Endodermal cell (in vitro differentiated cells): ENCODE measurements around the gene NOTCH4. TPM values are rescaled to one million over a fixed set of nuclear protein-coding genes. Genes with fewer than 3 reads are reported as not detected.

Experiments
- DNase-seq: peaks from one replicate; pipeline ENCODE4 v3.0.0-alpha.2; 2017
- H3K27ac ChIP-seq: 2 replicates; pipeline ENCODE4 v1.5.1; 2013; ENCODE audit warnings: mild to moderate bottlenecking, low read depth, low read length, moderate library complexity
- H3K27me3 ChIP-seq: 2 replicates; pipeline ENCODE4 v1.6.1; 2013; ENCODE audit warnings: mild to moderate bottlenecking, low read length, moderate library complexity; ENCODE audit not compliant: insufficient read depth, control insufficient read depth, poor library complexity, severe bottlenecking
- H3K36me3 ChIP-seq: 2 replicates; pipeline ENCODE4 v1.7.0; 2013; ENCODE audit warnings: mild to moderate bottlenecking, low read length, moderate library complexity; ENCODE audit not compliant: control insufficient read depth, insufficient read depth
- H3K4me1 ChIP-seq: one replicate; pipeline ENCODE4 v1.7.0; 2013; ENCODE audit warnings: low read length; ENCODE audit not compliant: control insufficient read depth, insufficient read depth
- H3K4me3 ChIP-seq: 2 replicates; pipeline ENCODE4 v1.5.1; 2013; ENCODE audit warnings: mild to moderate bottlenecking, low read length, moderate library complexity
- H3K9ac ChIP-seq: 2 replicates; pipeline ENCODE4 v1.6.1; 2013; ENCODE audit warnings: mild to moderate bottlenecking, low read length, moderate library complexity; ENCODE audit not compliant: poor library complexity, severe bottlenecking; ENCODE audit errors: extremely low read depth
- H3K9me3 ChIP-seq: 2 replicates; pipeline ENCODE4 v1.6.1; 2013; ENCODE audit warnings: mild to moderate bottlenecking, low read length, moderate library complexity; ENCODE audit not compliant: control insufficient read depth
- H3K27ac Mint-ChIP-seq: 2 replicates; pipeline ENCODE4 v1.8.0; 2020; ENCODE audit warnings: mixed read lengths
- H3K27me3 Mint-ChIP-seq: 2 replicates; pipeline ENCODE4 v1.8.0; 2021; ENCODE audit warnings: mild to moderate bottlenecking, mixed read lengths; ENCODE audit not compliant: insufficient read depth
- H3K36me3 Mint-ChIP-seq: 2 replicates; pipeline ENCODE4 v1.8.0; 2020; ENCODE audit warnings: low read depth, mixed read lengths
- H3K4me1 Mint-ChIP-seq: 2 replicates; pipeline ENCODE4 v1.8.0; 2020; ENCODE audit warnings: mixed read lengths
- H3K4me3 Mint-ChIP-seq: 2 replicates; pipeline ENCODE4 v1.8.0; 2020; ENCODE audit warnings: mild to moderate bottlenecking, moderate library complexity, mixed read lengths
- H3K9me3 Mint-ChIP-seq: 2 replicates; pipeline ENCODE4 v1.8.0; 2020; ENCODE audit warnings: mild to moderate bottlenecking, mixed read lengths
- WGBS, 2 experiments: methylation state at CpG; one replicate each; pipeline versions ENCODE4 v1.1.5 to v1.1.7; 2013; ENCODE audit warnings: missing lambda C conversion rate in 2 of 2, mixed read lengths in 1 of 2; ENCODE audit not compliant: insufficient coverage in 1 of 2, insufficient read length in 1 of 2; 5-methylcytosine and 5-hydroxymethylcytosine counted together
- total RNA-seq, 2 donors: library from RNA; stranded (reverse); fragmentation: NEBNext Ultra II Directional in 1 of 2; extraction: Animal tissue kit (Norgen Biotek cat#: 25700) in 1 of 2; gene quantifications; 2 replicates in 1 of 2; 3 replicates in 1 of 2; pipeline ENCODE4 v1.2.1, GENCODE V29; 2021
- TF ChIP-seq, protein P1 (sequence below): fragments of 200-600 bp; sonication (generic); conservative IDR thresholded peaks from 2 replicates; pipeline ENCODE4 v1.5.0; 2021; ENCODE audit warnings: antibody characterized with exemption, mild to moderate bottlenecking

Gene NOTCH4
- total RNA-seq, 2 donors from 2014 or later = 2.1 to 2.5 TPM

DNA sequence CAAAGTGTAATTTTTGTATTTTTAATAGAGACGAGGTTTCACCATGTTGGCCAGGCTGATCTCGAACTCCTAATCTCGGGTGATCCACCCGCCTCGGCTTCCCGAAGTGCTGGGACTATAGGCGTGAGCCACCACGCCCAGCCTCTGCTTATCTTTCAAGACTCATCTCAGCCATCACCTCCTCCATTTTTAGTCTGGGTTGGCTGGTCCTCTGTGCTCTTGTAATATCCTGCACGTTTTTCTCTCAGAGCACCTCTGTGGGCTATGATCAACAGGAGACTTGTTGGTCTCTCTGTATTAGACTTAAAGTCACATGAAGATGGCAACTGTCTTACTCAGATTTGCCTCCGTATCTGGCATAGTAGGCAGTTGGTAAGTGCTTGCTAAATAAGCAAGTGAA, 7.6 kb downstream of the NOTCH4 start:
- 88 to 92% methylated on average over 10 of the region's 10 CpGs for WGBS, 2 experiments
- H3K36me3 Mint-ChIP-seq = no peaks in the 10 kb centered on the region
- H3K9me3 Mint-ChIP-seq = no peaks in the 10 kb centered on the region
- TF ChIP-seq, protein P1, sequence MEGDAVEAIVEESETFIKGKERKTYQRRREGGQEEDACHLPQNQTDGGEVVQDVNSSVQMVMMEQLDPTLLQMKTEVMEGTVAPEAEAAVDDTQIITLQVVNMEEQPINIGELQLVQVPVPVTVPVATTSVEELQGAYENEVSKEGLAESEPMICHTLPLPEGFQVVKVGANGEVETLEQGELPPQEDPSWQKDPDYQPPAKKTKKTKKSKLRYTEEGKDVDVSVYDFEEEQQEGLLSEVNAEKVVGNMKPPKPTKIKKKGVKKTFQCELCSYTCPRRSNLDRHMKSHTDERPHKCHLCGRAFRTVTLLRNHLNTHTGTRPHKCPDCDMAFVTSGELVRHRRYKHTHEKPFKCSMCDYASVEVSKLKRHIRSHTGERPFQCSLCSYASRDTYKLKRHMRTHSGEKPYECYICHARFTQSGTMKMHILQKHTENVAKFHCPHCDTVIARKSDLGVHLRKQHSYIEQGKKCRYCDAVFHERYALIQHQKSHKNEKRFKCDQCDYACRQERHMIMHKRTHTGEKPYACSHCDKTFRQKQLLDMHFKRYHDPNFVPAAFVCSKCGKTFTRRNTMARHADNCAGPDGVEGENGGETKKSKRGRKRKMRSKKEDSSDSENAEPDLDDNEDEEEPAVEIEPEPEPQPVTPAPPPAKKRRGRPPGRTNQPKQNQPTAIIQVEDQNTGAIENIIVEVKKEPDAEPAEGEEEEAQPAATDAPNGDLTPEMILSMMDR = no peak
- peaks cover 13% of the 10 kb centered on the region for H3K27me3 ChIP-seq
- peaks cover 72% of the 10 kb centered on the region for H3K27me3 Mint-ChIP-seq
- DNase-seq = no peak
- no peak overlapping the region for H3K4me3 Mint-ChIP-seq
- H3K9me3 ChIP-seq = no peaks in the 10 kb centered on the region
- H3K4me1 Mint-ChIP-seq = no peaks in the 10 kb centered on the region
- H3K36me3 ChIP-seq = no peaks in the 10 kb centered on the region
- no peak overlapping the region for H3K9ac ChIP-seq
- H3K27ac ChIP-seq = no peak overlapping the region
- H3K27ac Mint-ChIP-seq = no peak overlapping the region
- no peak overlapping the region for H3K4me3 ChIP-seq
- H3K4me1 ChIP-seq = no peaks in the 10 kb centered on the region

DNA sequence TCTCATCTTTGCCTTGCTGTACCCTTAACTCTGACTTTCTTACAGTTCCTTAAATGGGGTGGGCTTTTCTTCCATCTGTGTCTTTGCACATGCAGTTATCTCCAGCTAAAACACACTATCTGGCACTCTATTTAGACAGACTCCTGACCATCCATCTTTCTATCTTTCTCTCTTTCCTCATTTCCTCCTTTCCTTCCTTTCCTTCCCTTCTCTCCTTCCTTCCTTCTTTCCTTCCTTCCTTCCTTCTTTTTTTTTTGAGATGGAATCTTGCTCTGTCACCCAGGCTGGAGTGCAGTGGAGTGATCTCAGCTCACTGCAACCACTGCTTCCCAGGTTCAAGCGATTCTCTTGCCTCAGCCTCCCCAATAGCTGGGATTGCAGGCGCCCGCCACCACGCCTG, 8.2 kb downstream of the NOTCH4 start:
- Histone ChIP-seq H3K4me3 (no peak overlapping the region), H3K36me3 (no peaks in the 10 kb centered on the region), H3K27ac (no peak overlapping the region), H3K27me3 (peaks cover 13% of the 10 kb centered on the region), H3K9me3 (no peaks in the 10 kb centered on the region), H3K4me1 (no peaks in the 10 kb centered on the region), H3K9ac (no peak overlapping the region)
- H3K4me1 Mint-ChIP-seq = no peaks in the 10 kb centered on the region
- H3K9me3 Mint-ChIP-seq = no peaks in the 10 kb centered on the region
- H3K36me3 Mint-ChIP-seq = no peaks in the 10 kb centered on the region
- H3K4me3 Mint-ChIP-seq = no peak overlapping the region
- H3K27ac Mint-ChIP-seq = no peak overlapping the region
- WGBS, 2 experiments = 96 to 100% methylated on average over 1 to 4 of the region's 4 CpGs
- peaks cover 67% of the 10 kb centered on the region for H3K27me3 Mint-ChIP-seq
- TF ChIP-seq, protein P1 = no peak
- no peak for DNase-seq

DNA sequence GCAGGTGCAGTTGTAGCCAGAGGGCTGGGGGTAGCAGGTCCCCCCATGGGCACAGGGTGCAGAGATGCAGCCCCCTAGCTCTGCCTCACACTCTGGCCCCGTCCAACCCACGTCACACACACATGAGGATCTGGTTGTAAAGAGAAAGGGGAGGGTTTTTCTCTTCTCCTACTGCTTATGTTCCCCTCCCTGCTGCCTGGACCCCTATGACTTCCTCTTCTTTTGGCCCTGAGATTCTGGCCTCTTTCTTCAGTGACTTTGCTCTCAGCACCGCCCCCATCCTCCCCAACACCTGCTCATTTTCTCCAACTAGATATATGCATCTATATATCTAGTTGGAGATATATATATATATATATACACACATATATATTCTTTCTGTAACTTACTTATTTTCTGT, 9.7 kb downstream of the NOTCH4 start:
- Mint-ChIP-seq H3K36me3 (no peaks in the 10 kb centered on the region), H3K4me3 (no peak overlapping the region), H3K4me1 (no peaks in the 10 kb centered on the region), H3K9me3 (no peaks in the 10 kb centered on the region), H3K27me3 (peaks cover 58% of the 10 kb centered on the region), H3K27ac (no peak overlapping the region)
- no peaks in the 10 kb centered on the region for H3K9me3 ChIP-seq
- no peak for DNase-seq
- WGBS, 2 experiments = 84% methylated on average over 2 of the region's 3 CpGs; no CpG with 5 or more reads in 1 of the 2 experiments
- H3K9ac ChIP-seq = no peak overlapping the region
- no peaks in the 10 kb centered on the region for H3K4me1 ChIP-seq
- TF ChIP-seq, protein P1 = no peak
- no peaks in the 10 kb centered on the region for H3K36me3 ChIP-seq
- H3K27ac ChIP-seq = no peak overlapping the region
- peaks cover 3% of the 10 kb centered on the region for H3K27me3 ChIP-seq
- H3K4me3 ChIP-seq = no peak overlapping the region
